Esophagus squamous epithelium (tissue), 4 donors: ENCODE measurements around the gene HS6ST2.

Source experiments
- CTCF ChIP-seq, 6 experiments: fragments of 450-650 bp in 4 of 6; fragments of 200-600 bp in 2 of 6; sonication (generic) in 2 of 6; IDR thresholded peaks; one replicate each; pipeline ENCODE4 v1.5.1; 2016 to 2019; ENCODE audit warnings: antibody characterized with exemption in 6 of 6, mild to moderate bottlenecking in 4 of 6, moderate library complexity in 4 of 6
- POLR2A ChIP-seq, 4 donors: fragments of 450-650 bp; IDR thresholded peaks; one replicate each; pipeline ENCODE4 v1.6.1; 2017; ENCODE audit warnings: antibody characterized with exemption in 4 of 4, mild to moderate bottlenecking in 4 of 4, moderate library complexity in 3 of 4

- TF ChIP-seq CTCF (IDR thresholded peaks at IDR 0.05) (no peak), POLR2A (IDR thresholded peaks at IDR 0.05) (no peak)
These were observed 150.9 kb downstream of the HS6ST2 start for GRCh38 chrX:132807411-132808030.
